SK-N-SH (cell line): ENCODE data around the gene RARB. TPM values are rescaled to one million over a fixed set of nuclear protein-coding genes. Genes with fewer than 3 reads are reported as not detected.

Experiments
- CTCF ChIA-PET: fragments of 300-600, 350-600 bp; formaldehyde crosslinking; extraction: SDS; loops from one replicate; lab custom pipeline; 2021; lab: Yijun Ruan, JAX
- POLR2A ChIA-PET: fragments of 350-600 bp; sonication (Branson Sonifier 250); formaldehyde crosslinking; extraction: SDS; loops from one replicate; lab custom pipeline; 2020; ENCODE audit warnings: antibody characterized with exemption, inconsistent platforms; lab: Yijun Ruan, JAX
- DNase-seq: peaks from one replicate; pipeline ENCODE4 v3.0.0; 2012
- H2AFZ ChIP-seq: fragments of 200-600 bp; sonication (generic); 2 replicates; pipeline ENCODE4 v1.8.1; 2016; ENCODE audit warnings: antibody characterized with exemption, mild to moderate bottlenecking, low read depth
- H3F3A ChIP-seq: fragments of 200-600 bp; sonication (generic); replicated peaks from 2 replicates; pipeline ENCODE3; 2016; ENCODE audit warnings: antibody characterized with exemption, mild to moderate bottlenecking; ENCODE audit not compliant: insufficient read depth
- H3K27ac ChIP-seq, 2 experiments: fragments of 200-500 bp in 1 of 2; fragments of 200-600 bp in 1 of 2; sonication (Bioruptor generic) in 1 of 2; sonication (generic), shearing (Covaris generic) in 1 of 2; 2 replicates each; pipeline versions ENCODE4 v1.5.1 to v1.6.1; 2014 to 2016; ENCODE audit warnings: low read depth in 2 of 2, inconsistent platforms in 1 of 2, low read length in 1 of 2, mild to moderate bottlenecking in 1 of 2, mixed read lengths in 1 of 2
- H3K27me3 ChIP-seq: fragments of 200-600 bp; sonication (generic), shearing (Covaris generic); 2 replicates; pipeline ENCODE4 v1.6.1; 2016; ENCODE audit warnings: mixed run types; ENCODE audit not compliant: insufficient read depth
- H3K36me3 ChIP-seq, 2 experiments: fragments of 200-500 bp in 1 of 2; fragments of 200-600 bp in 1 of 2; sonication (Bioruptor generic) in 1 of 2; sonication (generic) in 1 of 2; replicated peaks in 1 of 2; 2 replicates each; pipeline versions ENCODE3 to v1.5.1; 2014 to 2016; ENCODE audit warnings: low read length in 1 of 2, mild to moderate bottlenecking in 1 of 2; ENCODE audit not compliant: insufficient read depth in 2 of 2, control insufficient read depth in 1 of 2
- H3K4me1 ChIP-seq, 2 experiments: fragments of 200-500 bp in 1 of 2; fragments of 200-600 bp in 1 of 2; sonication (Bioruptor generic) in 1 of 2; sonication (generic), shearing (Covaris generic) in 1 of 2; 2 replicates each; pipeline versions ENCODE4 v1.5.1 to v1.6.1; 2014 to 2016; ENCODE audit warnings: low read depth in 1 of 2, low read length in 1 of 2, mixed run types in 1 of 2; ENCODE audit not compliant: insufficient read depth in 2 of 2, control insufficient read depth in 1 of 2
- H3K4me2 ChIP-seq: fragments of 200-600 bp; sonication (generic), shearing (Covaris generic); 2 replicates; pipeline ENCODE4 v1.6.1; 2017; ENCODE audit warnings: mixed run types
- H3K4me3 ChIP-seq, 2 experiments: fragments of 200-500 bp in 1 of 2; fragments of 200-600 bp in 1 of 2; sonication (Bioruptor generic) in 1 of 2; sonication (generic), shearing (Covaris generic) in 1 of 2; 2 replicates each; pipeline versions ENCODE4 v1.5.1 to v1.8.1; 2014 to 2016; ENCODE audit warnings: low read depth in 2 of 2, inconsistent platforms in 1 of 2, low read length in 1 of 2, mild to moderate bottlenecking in 1 of 2, mixed read lengths in 1 of 2, moderate library complexity in 1 of 2
- H3K79me2 ChIP-seq: fragments of 200-600 bp; sonication (generic); 2 replicates; pipeline ENCODE4 v1.8.1; 2017; ENCODE audit warnings: mild to moderate bottlenecking; ENCODE audit not compliant: insufficient read depth
- H3K9ac ChIP-seq: fragments of 200-600 bp; sonication (generic); 2 replicates; pipeline ENCODE4 v1.6.1; 2017; ENCODE audit warnings: mixed run types
- H3K9me2 ChIP-seq: fragments of 200-600 bp; sonication (generic); 2 replicates; pipeline ENCODE4 v1.6.1; 2017; ENCODE audit warnings: mixed run types
- H3K9me3 ChIP-seq: fragments of 200-600 bp; sonication (generic); 2 replicates; pipeline ENCODE4 v1.6.1; 2017; ENCODE audit warnings: mixed run types, mild to moderate bottlenecking, moderate library complexity
- H4K20me1 ChIP-seq: fragments of 200-600 bp; sonication (generic); 2 replicates; pipeline ENCODE4 v1.6.1; 2017; ENCODE audit warnings: mild to moderate bottlenecking, mixed run types; ENCODE audit not compliant: insufficient read depth
- EP300 ChIP-seq, 2 experiments: IDR thresholded peaks; 2 replicates each; pipeline versions ENCODE4 v1.4.0 to v1.6.1; 2012; ENCODE audit warnings: borderline replicate concordance in 1 of 2, low read depth in 1 of 2, low read length in 1 of 2
- RAD21 ChIP-seq: IDR thresholded peaks from 2 replicates; pipeline ENCODE4 v1.6.1; 2012; ENCODE audit warnings: mild to moderate bottlenecking, low read length
- RCOR1 ChIP-seq: fragments of 150-350 bp; IDR thresholded peaks from 2 replicates; pipeline ENCODE4 v1.6.1; 2017; ENCODE audit warnings: antibody characterized with exemption, low read length
- RFX5 ChIP-seq: IDR thresholded peaks from 2 replicates; pipeline ENCODE4 v1.6.1; 2012; ENCODE audit warnings: mild to moderate bottlenecking, improper control_type of control experiment, low read length
- TAF1 ChIP-seq: IDR thresholded peaks from 2 replicates; pipeline ENCODE4 v1.6.1; 2012; ENCODE audit warnings: low read depth, mild to moderate bottlenecking, low read length, moderate library complexity, borderline replicate concordance
- WGBS: methylation state at CpG from one replicate; pipeline ENCODE4 v1.1.6; 2017; ENCODE audit warnings: low lambda C conversion rate; 5-methylcytosine and 5-hydroxymethylcytosine counted together
- polyA plus RNA-seq, 3 experiments: library from polyadenylated mRNA; depleted of rRNA; stranded (reverse); fragments of >200 nt; gene quantifications; 2 replicates each; pipeline ENCODE4 v1.2.3, GENCODE V29; 2012
- TF ChIP-seq, protein P1 (sequence below): IDR thresholded peaks from 2 replicates; pipeline ENCODE4; 2012

Gene RARB
- polyA plus RNA-seq, 1 of the 3 experiments (the other 2 are of a cell fraction): 10.7 TPM

DNA sequence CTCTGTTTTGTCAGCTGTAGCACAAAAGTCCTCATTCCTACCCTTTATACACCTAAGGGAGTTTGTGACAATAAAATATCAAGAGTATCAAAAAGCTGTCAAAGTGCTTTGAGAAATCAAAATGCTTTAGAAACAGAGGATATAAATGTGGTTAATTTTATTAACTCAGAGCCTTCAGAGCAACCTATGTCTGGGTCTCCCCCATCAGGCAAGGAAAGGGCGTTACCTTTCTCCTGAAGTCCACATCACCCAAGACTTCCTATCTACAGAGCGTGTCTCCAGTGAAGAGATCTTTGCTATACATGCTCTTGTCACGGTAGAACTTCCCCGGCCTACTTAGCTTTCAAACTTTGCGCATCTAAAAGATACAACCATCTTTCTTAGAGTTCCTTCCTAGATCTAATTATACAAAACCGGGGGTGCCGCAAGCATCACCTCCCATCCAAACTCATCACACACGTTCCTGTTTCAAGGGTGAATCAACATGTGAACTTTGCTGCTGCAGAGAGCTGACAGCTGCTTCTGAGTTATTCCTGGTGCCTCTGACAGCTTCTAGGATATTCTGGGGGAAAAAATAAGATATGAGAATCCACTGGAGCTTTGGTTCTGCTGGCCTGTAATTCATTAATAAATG, 93.0 kb downstream of the RARB start:
- ChIA-PET POLR2A (no interaction called here), CTCF (no interaction called here)
- no peak overlapping the region for H3K4me3 ChIP-seq
- peaks cover 0 to 6% of the 10 kb centered on the region in 2 experiments; a peak in 1 of 4 replicates for H3K4me1 ChIP-seq
- TF ChIP-seq RAD21: peak; percentile 13; the same call in 1 of the 2 replicates
- TF ChIP-seq RCOR1: no peak
- no peak for TF ChIP-seq EP300 (IDR thresholded peaks at IDR 0.05; ENCODE audit: borderline replicate concordance in 1 of 2, low read depth in 1 of 2, low read length in 1 of 2)
- no peak overlapping the region for H3K9ac ChIP-seq
- no peak for DNase-seq
- H3K27ac ChIP-seq: no peak overlapping the region
- peaks cover 5% of the 10 kb centered on the region for H3K79me2 ChIP-seq
- H3K27me3 ChIP-seq: no peaks in the 10 kb centered on the region
- no peaks in the 10 kb centered on the region for H4K20me1 ChIP-seq
- H3K9me2 ChIP-seq: no peaks in the 10 kb centered on the region
- H3K9me3 ChIP-seq: no peaks in the 10 kb centered on the region
- 92% methylated on average over 8 of the region's 8 CpGs for WGBS
- H3K36me3 ChIP-seq: no peaks in the 10 kb centered on the region
- H3K4me2 ChIP-seq: no peak overlapping the region
- H2AFZ ChIP-seq: no peak overlapping the region
- no peaks in the 10 kb centered on the region for H3F3A ChIP-seq

- Histone ChIP-seq H3F3A (no peaks in the 10 kb centered on the region), H3K4me3 (no peak overlapping the region), H4K20me1 (no peaks in the 10 kb centered on the region), H3K4me1 (peaks cover 0 to 13% of the 10 kb centered on the region in 2 experiments; a peak in 1 of 4 replicates), H3K9me3 (no peaks in the 10 kb centered on the region), H3K27me3 (no peaks in the 10 kb centered on the region), H3K9me2 (no peaks in the 10 kb centered on the region), H2AFZ (no peak overlapping the region), H3K27ac (peak overlapping the region in 1 of 2 experiments; percentile 74; a peak in 2 of 4 replicates), H3K9ac (no peak overlapping the region), H3K79me2 (peaks cover 1% of the 10 kb centered on the region; the same call in 1 of the 2 replicates), H3K4me2 (no peak overlapping the region), H3K36me3 (no peaks in the 10 kb centered on the region)
- DNase-seq: no peak
- CTCF ChIA-PET: no interaction called here
- POLR2A ChIA-PET: no interaction called here
- TF ChIP-seq RFX5: no peak
- 80% methylated on average over 3 of the region's 3 CpGs for WGBS
Measured at GRCh38 chr3:25527336-25527735, 99.3 kb downstream of the RARB start.

- CTCF ChIA-PET: interaction anchor here (0.7 kb wide), 1 partner anchor 9 kb away, joined by 4 read pairs; no protein-coding TSS in a partner anchor
- Histone ChIP-seq H3K79me2 (no peaks in the 10 kb centered on the region; the same call in 1 of the 2 replicates), H3K4me3 (no peak overlapping the region), H3K27me3 (no peaks in the 10 kb centered on the region), H4K20me1 (no peaks in the 10 kb centered on the region), H2AFZ (no peak overlapping the region), H3K36me3 (no peaks in the 10 kb centered on the region), H3F3A (no peaks in the 10 kb centered on the region), H3K4me1 (peaks cover 0 to 13% of the 10 kb centered on the region in 2 experiments; a peak in 1 of 4 replicates), H3K4me2 (no peak overlapping the region), H3K9me3 (0 out of 2 replicates have a peak, but pooled peaks cover 1% of the 10 kb centered on the region), H3K27ac (peak overlapping the region; percentile 25 to 74; a peak in 3 of 4 replicates), H3K9ac (no peak overlapping the region), H3K9me2 (no peaks in the 10 kb centered on the region)
- DNase-seq: no peak
- POLR2A ChIA-PET: no interaction called here
- TF ChIP-seq, protein P1, sequence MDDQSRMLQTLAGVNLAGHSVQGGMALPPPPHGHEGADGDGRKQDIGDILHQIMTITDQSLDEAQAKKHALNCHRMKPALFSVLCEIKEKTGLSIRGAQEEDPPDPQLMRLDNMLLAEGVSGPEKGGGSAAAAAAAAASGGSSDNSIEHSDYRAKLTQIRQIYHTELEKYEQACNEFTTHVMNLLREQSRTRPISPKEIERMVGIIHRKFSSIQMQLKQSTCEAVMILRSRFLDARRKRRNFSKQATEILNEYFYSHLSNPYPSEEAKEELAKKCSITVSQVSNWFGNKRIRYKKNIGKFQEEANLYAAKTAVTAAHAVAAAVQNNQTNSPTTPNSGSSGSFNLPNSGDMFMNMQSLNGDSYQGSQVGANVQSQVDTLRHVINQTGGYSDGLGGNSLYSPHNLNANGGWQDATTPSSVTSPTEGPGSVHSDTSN: peak; percentile 48
- no peak for TF ChIP-seq TAF1
- 70% methylated on average over 4 of the region's 4 CpGs for WGBS
Measured at GRCh38 chr3:25527801-25528200, 99.7 kb downstream of the RARB start.
